ENCODE measurements around the gene RTL5. TPM values are rescaled to one million over a fixed set of nuclear protein-coding genes. Genes with fewer than 3 reads are reported as not detected.

RTL5 gene
- total RNA-seq, 1 experiment from 2014 or later, result 0.14 TPM

DNA sequence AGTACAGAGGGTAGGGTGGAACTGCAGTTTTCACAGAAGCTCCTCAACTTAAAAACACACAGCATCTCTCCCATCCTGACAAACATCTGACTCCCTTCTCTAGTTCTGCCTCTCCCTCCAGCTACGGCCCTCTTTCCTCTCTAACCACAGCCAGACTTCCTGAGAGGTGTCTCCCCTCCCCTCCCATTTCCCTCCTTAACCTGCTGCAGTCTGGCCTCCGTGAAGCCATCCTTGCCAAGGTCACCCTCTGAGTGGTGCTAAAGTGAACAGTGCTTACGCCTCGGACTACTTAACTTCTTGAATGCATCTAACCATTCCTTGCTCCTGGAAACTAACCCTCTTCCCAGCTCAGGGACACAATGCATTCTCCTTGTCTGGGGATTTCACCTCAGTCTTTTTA is 53.3 kb downstream of the RTL5 start:
- DNase-seq (ENCODE audit: low spot score), result no peak

Other genes starting within 250 kb of the RTL5 start
- gene NHSL2, start 221.1 kb downstream of the RTL5 start, total RNA-seq (2014; rRNA removed; shearing (Covaris generic)), result not detected in 2 replicates
- 21.6 and 24.0 TPM in 2 replicates for gene PIN4, start 49.8 kb upstream of the RTL5 start, total RNA-seq (2014; rRNA removed; shearing (Covaris generic))
- gene ERCC6L, start 107.1 kb upstream of the RTL5 start, total RNA-seq (2014; rRNA removed; shearing (Covaris generic)), result 16.3 and 19.0 TPM in 2 replicates
- 674 and 762 TPM in 2 replicates for gene RPS4X, start 145.3 kb upstream of the RTL5 start, total RNA-seq (2014; rRNA removed; shearing (Covaris generic))
- 0.43 TPM in 1 of 2 replicates, not detected in the other for gene CITED1, start 174.0 kb upstream of the RTL5 start, total RNA-seq (2014; rRNA removed; shearing (Covaris generic))